Endothelial cell of umbilical vein (primary cell): ENCODE measurements around the gene TULP4. TPM values are rescaled to one million over a fixed set of nuclear protein-coding genes. Genes with fewer than 3 reads are reported as not detected.

Source experiments
- BruUV-seq: library from RNA; stranded (reverse); fragments of 400-500 nt; replicated peaks from 2 replicates; lab custom pipeline; 2021; lab: Mats Ljungman, UMichigan
- CTCF ChIA-PET: fragments of 300-600, 350-600 bp; sonication (Branson Sonifier 250); formaldehyde crosslinking; loops from one replicate; lab custom pipeline; 2021; ENCODE audit warnings: antibody characterized with exemption, inconsistent platforms; lab: Charles Lee
- POLR2A ChIA-PET: fragments of 300-600, 350-600 bp; sonication (Branson Sonifier 250); formaldehyde crosslinking; loops from one replicate; lab custom pipeline; 2021; ENCODE audit warnings: antibody characterized with exemption, inconsistent platforms; lab: Charles Lee
- DNase-seq: peaks from one replicate; pipeline ENCODE4 v3.0.0-alpha.2; 2011; ENCODE audit warnings: low read depth, low spot score
- FAIRE-seq: peaks from 2 replicates; lab custom pipeline; 2011; peaks lifted over from hg19 to GRCh38; lab: Jason Lieb, UNC
- H2AFZ ChIP-seq: 2 replicates; pipeline ENCODE4 v1.6.0; 2012; ENCODE audit warnings: low read depth, low read length, control low read depth, inconsistent platforms
- H3K27ac ChIP-seq: 2 replicates; pipeline ENCODE4 v1.5.1; 2011; ENCODE audit warnings: low read depth, mild to moderate bottlenecking, control low read depth, low read length, moderate library complexity; ENCODE audit not compliant: insufficient read depth
- H3K27me3 ChIP-seq, 2 experiments: 2 replicates each; pipeline versions ENCODE4 v1.6.0 to v1.6.1; 2011; ENCODE audit warnings: low read length in 2 of 2, mixed read lengths in 1 of 2; ENCODE audit not compliant: control insufficient read depth in 2 of 2, insufficient read depth in 2 of 2
- H3K36me3 ChIP-seq, 2 experiments: 2 replicates in 1 of 2; 3 replicates in 1 of 2; pipeline ENCODE4 v1.5.1; 2011; ENCODE audit warnings: low read length in 2 of 2, mild to moderate bottlenecking in 1 of 2, moderate library complexity in 1 of 2; ENCODE audit not compliant: control insufficient read depth in 2 of 2, insufficient read depth in 2 of 2; ENCODE audit errors: extremely low read depth in 1 of 2
- H3K4me1 ChIP-seq: 3 replicates; pipeline ENCODE4 v1.5.1; 2011; ENCODE audit warnings: mild to moderate bottlenecking, low read length; ENCODE audit not compliant: control insufficient read depth, insufficient read depth; ENCODE audit errors: extremely low read depth
- H3K4me2 ChIP-seq: 2 replicates; pipeline ENCODE4 v1.6.1; 2011; ENCODE audit warnings: low read length, control low read depth, mixed read lengths; ENCODE audit not compliant: insufficient read depth
- H3K4me3 ChIP-seq, 3 experiments: fragments of 200-600 bp in 1 of 3; sonication (generic), shearing (Covaris generic) in 1 of 3; replicated peaks in 1 of 3; 2 replicates each; pipeline ENCODE4 v1.5.1; 2011 to 2016; ENCODE audit warnings: control low read depth in 3 of 3, low read length in 3 of 3, mild to moderate bottlenecking in 2 of 3, inconsistent platforms in 1 of 3, low read depth in 1 of 3, moderate library complexity in 1 of 3; ENCODE audit not compliant: insufficient read depth in 1 of 3
- H3K79me2 ChIP-seq: 2 replicates; pipeline ENCODE4 v1.6.0; 2012; ENCODE audit warnings: low read length, inconsistent platforms; ENCODE audit not compliant: control insufficient read depth, insufficient read depth
- H3K9ac ChIP-seq: replicated peaks from 2 replicates; pipeline ENCODE3; 2011; ENCODE audit warnings: low read length, control low read depth; ENCODE audit not compliant: insufficient read depth; ENCODE audit errors: extremely low read depth
- H3K9me1 ChIP-seq: replicated peaks from 3 replicates; pipeline ENCODE4 v1.6.0; 2011; ENCODE audit warnings: mild to moderate bottlenecking, low read length; ENCODE audit not compliant: control insufficient read depth, insufficient read depth; ENCODE audit errors: extremely low read depth
- H3K9me3 ChIP-seq: replicated peaks from 2 replicates; pipeline ENCODE4 v1.5.1; 2012; ENCODE audit warnings: low read length, inconsistent platforms; ENCODE audit not compliant: control insufficient read depth, insufficient read depth
- H4K20me1 ChIP-seq: replicated peaks from 2 replicates; pipeline ENCODE3; 2011; ENCODE audit warnings: mild to moderate bottlenecking, low read length; ENCODE audit not compliant: control insufficient read depth, insufficient read depth; ENCODE audit errors: extremely low read depth
- EZH2 ChIP-seq: IDR thresholded peaks from 2 replicates; pipeline ENCODE4 v1.6.1; 2012; ENCODE audit warnings: borderline replicate concordance, low read depth, mild to moderate bottlenecking, moderate library complexity, low read length, inconsistent platforms; ENCODE audit not compliant: severe bottlenecking
- FOS ChIP-seq: IDR thresholded peaks from 2 replicates; pipeline ENCODE4 v1.6.1; 2011; ENCODE audit warnings: mild to moderate bottlenecking, low read length, moderate library complexity, borderline replicate concordance; ENCODE audit not compliant: insufficient read depth
- GATA2 ChIP-seq: IDR thresholded peaks from 2 replicates; pipeline ENCODE4 v1.7.0; 2011; ENCODE audit warnings: low read depth, mild to moderate bottlenecking, moderate library complexity, mixed read lengths, low read length; ENCODE audit not compliant: insufficient read length, insufficient read depth
- JUN ChIP-seq: IDR thresholded peaks from 2 replicates; pipeline ENCODE4 v1.6.1; 2011; ENCODE audit warnings: borderline replicate concordance, low read depth; ENCODE audit not compliant: insufficient read length, insufficient read depth
- MAX ChIP-seq: IDR thresholded peaks from 2 replicates; pipeline ENCODE4 v1.6.1; 2011; ENCODE audit not compliant: insufficient read depth, insufficient read length
- MYC ChIP-seq: IDR thresholded peaks from one replicate; pipeline ENCODE4 v1.6.1; 2011; ENCODE audit warnings: mild to moderate bottlenecking, low read depth, low read length
- POLR2A ChIP-seq: IDR thresholded peaks from 2 replicates; pipeline ENCODE4 v1.6.1; 2012; ENCODE audit warnings: low read depth, mild to moderate bottlenecking, control low read depth, low read length
- POLR2AphosphoS5 ChIP-seq: IDR thresholded peaks from 2 replicates; pipeline ENCODE4 v1.6.1; 2012; ENCODE audit warnings: low read depth, mild to moderate bottlenecking, control low read depth, low read length, moderate library complexity; ENCODE audit not compliant: insufficient read depth
- dilution Hi-C: fragments of 300-500 bp; cut with MboI; formaldehyde crosslinking; loops from one replicate; pipeline ENCODE4 v1.15.0; 2019; ENCODE audit warnings: low sequenced_read_pairs; ENCODE audit not compliant: extremely low pct_ligation_motif_present
- intact Hi-C: fragments of 100-400 bp; cut with micrococcal nuclease; formaldehyde crosslinking; loops from one replicate; pipeline ENCODE4 v1.10.0; 2022
- polyA plus RNA-seq, 4 experiments: library from polyadenylated mRNA; depleted of rRNA in 3 of 4; stranded (reverse) in 3 of 4; unstranded in 1 of 4; fragments of >200 nt; gene quantifications; 2 replicates each; pipeline versions ENCODE4 v1.2.1 to v1.2.3, GENCODE V29; 2011 to 2012; ENCODE audit warnings: missing spikeins in 1 of 4
- total RNA-seq: library from RNA; stranded (reverse); gene quantifications from 2 replicates; pipeline ENCODE4 v1.2.3, GENCODE V29; 2021

Gene TULP4
- total and polyA plus RNA-seq, 2 donors (not counting 3 experiments of a cell fraction or from before 2014, with no cell fraction given): 10.8 to 55.1 TPM

- no peaks in the 10 kb centered on the region for H3K27me3 ChIP-seq
- dilution Hi-C loops (no loop called here), intact Hi-C loops (no loop called here)
- no peak overlapping the region for H3K9ac ChIP-seq
- CTCF ChIA-PET: no interaction called here
- H3K36me3 ChIP-seq: no peaks in the 10 kb centered on the region
- peaks cover 4% of the 10 kb centered on the region for H3K9me1 ChIP-seq
- no peak overlapping the region for H2AFZ ChIP-seq
- BruUV-seq: no TSS peak
- H4K20me1 ChIP-seq: peaks cover 8% of the 10 kb centered on the region
- FAIRE-seq (no peak), DNase-seq (no peak)
- POLR2A ChIA-PET: no interaction called here
- no peaks in the 10 kb centered on the region for H3K4me1 ChIP-seq
- no peaks in the 10 kb centered on the region for H3K9me3 ChIP-seq
- no peak overlapping the region for H3K4me2 ChIP-seq
- no peak overlapping the region for H3K4me3 ChIP-seq
- H3K27ac ChIP-seq: no peak overlapping the region
- peaks cover 6% of the 10 kb centered on the region for H3K79me2 ChIP-seq
- TF ChIP-seq MYC (no peak), FOS (no peak), MAX (no peak), POLR2A (no peak), EZH2 (no peak), POLR2AphosphoS5 (no peak), JUN (no peak), GATA2 (no peak)
Observed at GRCh38 chr6:158383542-158383941, 71.3 kb downstream of the TULP4 start.

- H2AFZ ChIP-seq: no peak overlapping the region
- intact Hi-C loops (no loop called here), dilution Hi-C loops (no loop called here)
- H4K20me1 ChIP-seq: peaks cover 8% of the 10 kb centered on the region
- ChIA-PET POLR2A (no interaction called here), CTCF (interaction anchor here (0.6 to 1.4 kb wide), 3 partner anchors 56 to 164 kb away, joined by 3 read pairs; no protein-coding TSS in a partner anchor)
- no peak overlapping the region for H3K9ac ChIP-seq
- BruUV-seq: no TSS peak
- DNase-seq (no peak), FAIRE-seq (no peak)
- no peak overlapping the region for H3K4me3 ChIP-seq
- peaks cover 6% of the 10 kb centered on the region for H3K79me2 ChIP-seq
- H3K27ac ChIP-seq: no peak overlapping the region
- peaks cover 4% of the 10 kb centered on the region for H3K9me1 ChIP-seq
- H3K4me1 ChIP-seq: no peaks in the 10 kb centered on the region
- H3K36me3 ChIP-seq: no peaks in the 10 kb centered on the region
- no peaks in the 10 kb centered on the region for H3K27me3 ChIP-seq
- no peaks in the 10 kb centered on the region for H3K9me3 ChIP-seq
- H3K4me2 ChIP-seq: no peak overlapping the region
- TF ChIP-seq FOS: no peak
Observed at GRCh38 chr6:158384671-158385110, 72.4 kb downstream of the TULP4 start.
